H9 (cell line): Measurements from ENCODE around the gene FUS. TPM values are rescaled to one million over a fixed set of nuclear protein-coding genes. Genes with fewer than 3 reads are reported as not detected.

Experiments
- DNase-seq: peaks from one replicate; pipeline ENCODE4 v3.0.0-alpha.2; 2017
- H2AFZ ChIP-seq: one replicate; pipeline ENCODE4 v1.6.1; 2013; ENCODE audit warnings: mild to moderate bottlenecking, low read length, control low read depth, moderate library complexity
- H2AK5ac ChIP-seq: 2 replicates; pipeline ENCODE4 v1.6.1; 2013; ENCODE audit warnings: low read length, control low read depth, mixed read lengths; ENCODE audit not compliant: insufficient read length
- H2BK120ac ChIP-seq: one replicate; pipeline ENCODE4 v1.6.1; 2013; ENCODE audit warnings: low read depth, mild to moderate bottlenecking, low read length, control low read depth, inconsistent platforms; ENCODE audit not compliant: poor library complexity, severe bottlenecking
- H2BK12ac ChIP-seq: 2 replicates; pipeline ENCODE4 v1.6.1; 2013; ENCODE audit warnings: low read length, control low read depth, mixed read lengths, low read depth; ENCODE audit not compliant: insufficient read length
- H2BK15ac ChIP-seq: 2 replicates; pipeline ENCODE4 v1.6.1; 2013; ENCODE audit warnings: low read depth, low read length, control low read depth
- H2BK20ac ChIP-seq: one replicate; pipeline ENCODE4 v1.6.1; 2013; ENCODE audit warnings: low read depth, mild to moderate bottlenecking, low read length, control low read depth, inconsistent platforms; ENCODE audit not compliant: poor library complexity, severe bottlenecking
- H2BK5ac ChIP-seq: 2 replicates; pipeline ENCODE4 v1.6.1; 2013; ENCODE audit warnings: low read length, control low read depth, mixed read lengths; ENCODE audit not compliant: insufficient read length
- H3K14ac ChIP-seq: 2 replicates; pipeline ENCODE4 v1.6.1; 2013; ENCODE audit warnings: low read length, control low read depth; ENCODE audit not compliant: insufficient read depth
- H3K18ac ChIP-seq: 2 replicates; pipeline ENCODE4 v1.6.1; 2013; ENCODE audit warnings: low read depth, mild to moderate bottlenecking, mixed read lengths, low read length, control low read depth; ENCODE audit not compliant: insufficient read length
- H3K23ac ChIP-seq: 2 replicates; pipeline ENCODE4 v1.6.1; 2013; ENCODE audit warnings: low read length, control low read depth, mixed read lengths, low read depth; ENCODE audit not compliant: insufficient read length
- H3K23me2 ChIP-seq: 2 replicates; pipeline ENCODE4 v1.6.1; 2013; ENCODE audit warnings: low read depth, mild to moderate bottlenecking, mixed read lengths, low read length, control low read depth; ENCODE audit not compliant: insufficient read length, poor library complexity, severe bottlenecking
- H3K27ac ChIP-seq: 2 replicates; pipeline ENCODE4 v1.5.1; 2013; ENCODE audit warnings: low read length, control low read depth, mixed read lengths, low read depth; ENCODE audit not compliant: insufficient read length
- H3K27me3 ChIP-seq: 2 replicates; pipeline ENCODE4 v1.6.1; 2013; ENCODE audit warnings: low read length, control low read depth, inconsistent platforms; ENCODE audit not compliant: insufficient read depth
- H3K4ac ChIP-seq: 2 replicates; pipeline ENCODE4 v1.6.1; 2013; ENCODE audit warnings: low read depth, mild to moderate bottlenecking, control low read depth, inconsistent platforms, low read length, moderate library complexity
- H3K4me1 ChIP-seq: 2 replicates; pipeline ENCODE4 v1.6.1; 2013; ENCODE audit warnings: low read length, control low read depth, inconsistent platforms; ENCODE audit not compliant: insufficient read depth
- H3K4me2 ChIP-seq: 2 replicates; pipeline ENCODE4 v1.6.1; 2013; ENCODE audit warnings: low read length, control low read depth, mixed read lengths; ENCODE audit not compliant: insufficient read length, insufficient read depth
- H3K56ac ChIP-seq: 2 replicates; pipeline ENCODE4 v1.6.1; 2013; ENCODE audit warnings: low read depth, mild to moderate bottlenecking, mixed read lengths, low read length, control low read depth; ENCODE audit not compliant: insufficient read length
- H3K79me1 ChIP-seq: 2 replicates; pipeline ENCODE4 v1.6.1; 2013; ENCODE audit warnings: low read depth, mild to moderate bottlenecking, moderate library complexity, low read length, control low read depth, inconsistent platforms; ENCODE audit not compliant: insufficient read depth, poor library complexity, severe bottlenecking
- H3K79me2 ChIP-seq: 2 replicates; pipeline ENCODE4 v1.6.1; 2013; ENCODE audit warnings: low read length, control low read depth, inconsistent platforms; ENCODE audit not compliant: insufficient read depth
- H3K9ac ChIP-seq: 2 replicates; pipeline ENCODE4 v1.6.1; 2013; ENCODE audit warnings: low read length, control low read depth, mixed read lengths; ENCODE audit not compliant: insufficient read length; ENCODE audit errors: extremely low read depth
- H3K9me3 ChIP-seq: one replicate; pipeline ENCODE4 v1.6.1; 2013; ENCODE audit warnings: low read depth, low read length, inconsistent platforms; ENCODE audit not compliant: control insufficient read depth
- H3T11ph ChIP-seq: one replicate; pipeline ENCODE4 v1.6.1; 2013; ENCODE audit warnings: mild to moderate bottlenecking, low read length, control low read depth, inconsistent platforms
- H4K20me1 ChIP-seq: one replicate; pipeline ENCODE4 v1.6.1; 2013; ENCODE audit not compliant: control insufficient read depth, insufficient read length, insufficient read depth
- H4K5ac ChIP-seq: 2 replicates; pipeline ENCODE4 v1.6.1; 2013; ENCODE audit warnings: low read depth, mild to moderate bottlenecking, mixed read lengths, low read length, control low read depth; ENCODE audit not compliant: insufficient read length
- H4K8ac ChIP-seq: replicated peaks from 2 replicates; pipeline ENCODE4 v1.6.1; 2013; ENCODE audit warnings: low read length, control low read depth, mixed read lengths, low read depth; ENCODE audit not compliant: insufficient read length
- H4K91ac ChIP-seq: 2 replicates; pipeline ENCODE4 v1.6.1; 2013; ENCODE audit warnings: low read depth, mild to moderate bottlenecking, moderate library complexity, mixed read lengths, low read length, control low read depth; ENCODE audit not compliant: insufficient read length
- H3K27ac Mint-ChIP-seq, 3 experiments: 2 replicates in 2 of 3; 3 replicates in 1 of 3; pipeline ENCODE4 v1.8.0; 2020 to 2021; ENCODE audit warnings: mixed read lengths in 3 of 3, mild to moderate bottlenecking in 1 of 3, moderate library complexity in 1 of 3
- H3K27me3 Mint-ChIP-seq: 2 replicates; pipeline ENCODE4 v1.8.0; 2021; ENCODE audit warnings: low read depth, mild to moderate bottlenecking, moderate library complexity, mixed read lengths
- H3K36me3 Mint-ChIP-seq, 3 experiments: 2 replicates in 2 of 3; 3 replicates in 1 of 3; pipeline ENCODE4 v1.8.0; 2020 to 2021; ENCODE audit warnings: low read depth in 3 of 3, mixed read lengths in 3 of 3; ENCODE audit not compliant: insufficient read depth in 1 of 3
- H3K4me1 Mint-ChIP-seq, 2 experiments: 2 replicates each; pipeline ENCODE4 v1.8.0; 2020; ENCODE audit warnings: mixed read lengths in 2 of 2
- H3K4me3 Mint-ChIP-seq, 2 experiments: 2 replicates in 1 of 2; 3 replicates in 1 of 2; pipeline ENCODE4 v1.8.0; 2020 to 2021; ENCODE audit warnings: mild to moderate bottlenecking in 2 of 2, mixed read lengths in 2 of 2, moderate library complexity in 1 of 2
- H3K9me3 Mint-ChIP-seq, 2 experiments: 2 replicates in 1 of 2; 3 replicates in 1 of 2; pipeline ENCODE4 v1.8.0; 2020; ENCODE audit warnings: mild to moderate bottlenecking in 2 of 2, mixed read lengths in 2 of 2, moderate library complexity in 1 of 2
- CTCF ChIP-seq: fragments of 200-600 bp; sonication (generic); conservative IDR thresholded peaks from 3 replicates; pipeline ENCODE4 v1.8.0; 2021; ENCODE audit warnings: antibody characterized with exemption, mild to moderate bottlenecking
- WGBS: extraction: QIAGEN DNeasy Blood & Tissue Kit; methylation state at CpG from one replicate; pipeline ENCODE4 v1.1.7; 2013; ENCODE audit warnings: missing lambda C conversion rate, low lambda C conversion rate, mixed read lengths; ENCODE audit not compliant: insufficient read length; ENCODE audit errors: extremely low coverage; 5-methylcytosine and 5-hydroxymethylcytosine counted together
- total RNA-seq: library from RNA; stranded (reverse); gene quantifications from 2 replicates; pipeline ENCODE4 v1.2.1, GENCODE V29; 2021

The FUS gene
- total RNA-seq, 1 experiment from 2014 or later = 1,034 TPM

DNA sequence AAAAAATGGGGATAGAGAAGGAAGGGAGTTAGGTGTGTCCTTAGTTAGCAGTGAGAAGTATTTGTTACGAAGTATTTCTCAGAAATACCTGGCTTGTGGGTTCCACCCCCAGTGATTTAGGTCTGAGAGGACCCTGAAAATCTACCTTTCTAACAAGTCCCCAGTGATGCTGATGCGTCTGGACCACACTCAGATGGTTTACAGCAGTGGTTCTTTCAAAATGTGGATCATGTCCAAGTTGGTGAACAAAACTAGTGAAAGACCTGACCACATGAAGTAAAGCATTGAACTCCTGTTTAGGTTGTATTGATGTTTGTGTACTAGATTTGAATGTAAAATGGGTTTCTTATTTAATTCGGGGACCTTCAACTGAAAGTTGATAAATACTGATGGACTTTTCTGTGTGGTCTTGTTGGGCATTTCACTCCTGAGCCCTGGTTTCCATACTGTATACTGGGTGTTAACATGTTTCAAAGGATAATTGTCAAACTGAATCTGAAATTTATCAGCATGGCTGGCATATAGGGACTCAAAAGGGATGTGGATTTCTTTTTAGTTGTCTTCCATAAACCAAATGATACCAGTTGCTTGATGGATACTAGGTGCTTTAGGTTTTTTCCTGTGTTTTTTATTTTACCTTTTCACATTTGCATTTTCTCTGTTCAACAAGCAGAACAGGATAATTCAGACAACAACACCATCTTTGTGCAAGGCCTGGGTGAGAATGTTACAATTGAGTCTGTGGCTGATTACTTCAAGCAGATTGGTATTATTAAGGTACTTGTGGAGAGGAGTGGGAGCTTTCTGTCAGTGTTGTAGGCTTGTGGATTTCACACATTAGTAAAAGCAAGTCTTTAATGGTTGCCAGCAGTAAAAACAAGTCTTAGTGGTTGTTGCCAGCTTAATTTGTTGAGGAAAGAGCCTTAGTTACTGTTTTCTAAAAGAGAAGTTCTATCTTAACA is 8.8 kb downstream of the FUS start:
- peaks cover 94 to 99% (median 99%) of the 10 kb centered on the region in 3 experiments for H3K36me3 Mint-ChIP-seq
- H3K79me1 ChIP-seq = peaks cover 15% of the 10 kb centered on the region
- no peak overlapping the region for H3K27ac ChIP-seq
- H3K56ac ChIP-seq = no peak overlapping the region
- no peak overlapping the region for H2BK12ac ChIP-seq
- no peak overlapping the region for H3T11ph ChIP-seq
- TF ChIP-seq CTCF = no peak
- peaks cover 10 to 15% of the 10 kb centered on the region in 2 experiments; a peak in 3 of 4 replicates for H3K4me1 Mint-ChIP-seq
- H3K9me3 Mint-ChIP-seq = no peaks in the 10 kb centered on the region; a peak in 1 of 5 replicates
- no peak overlapping the region for H3K14ac ChIP-seq
- H3K27me3 Mint-ChIP-seq = peaks cover 4% of the 10 kb centered on the region; the same call in 1 of the 2 replicates
- no peak overlapping the region for H3K9ac ChIP-seq
- no peaks in the 10 kb centered on the region for H3K4me1 ChIP-seq
- no peaks in the 10 kb centered on the region for H3K27me3 ChIP-seq
- H4K20me1 ChIP-seq = no peaks in the 10 kb centered on the region
- H3K9me3 ChIP-seq = no peaks in the 10 kb centered on the region
- H2BK20ac ChIP-seq = no peak overlapping the region
- no peak overlapping the region for H2BK120ac ChIP-seq
- H4K5ac ChIP-seq = no peak overlapping the region
- H2BK15ac ChIP-seq = no peak overlapping the region
- no peak overlapping the region for H2BK5ac ChIP-seq
- H3K23ac ChIP-seq = no peak overlapping the region
- no peak overlapping the region for H2AK5ac ChIP-seq
- no CpG with 5 or more reads among the region's 3 CpGs for WGBS
- H4K91ac ChIP-seq = no peak overlapping the region
- H3K79me2 ChIP-seq = peaks cover 11% of the 10 kb centered on the region; the same call in 1 of the 2 replicates
- no peak overlapping the region for H3K4ac ChIP-seq
- H3K4me2 ChIP-seq = no peak overlapping the region
- H3K27ac Mint-ChIP-seq = peak overlapping the region in 2 of 3 experiments; percentile 53 to 74; a peak in 3 of 7 replicates
- H3K4me3 Mint-ChIP-seq = 0 out of 5 replicates have a peak overlapping the region, but pooled peaks of 1 of the 2 experiments have one; percentile 1
- no peak overlapping the region for H4K8ac ChIP-seq
- no peak overlapping the region for H2AFZ ChIP-seq
- H3K18ac ChIP-seq = no peak overlapping the region
- DNase-seq = no peak
- H3K23me2 ChIP-seq = no peaks in the 10 kb centered on the region
